Measurements from ENCODE around the gene ZNF853.
"Not testable (repeated sequence)": the region's sequence is repeated elsewhere in the genome, so short reads cannot be mapped to it uniquely, and the experiment has no call there.

ZNF853 gene

DNA sequence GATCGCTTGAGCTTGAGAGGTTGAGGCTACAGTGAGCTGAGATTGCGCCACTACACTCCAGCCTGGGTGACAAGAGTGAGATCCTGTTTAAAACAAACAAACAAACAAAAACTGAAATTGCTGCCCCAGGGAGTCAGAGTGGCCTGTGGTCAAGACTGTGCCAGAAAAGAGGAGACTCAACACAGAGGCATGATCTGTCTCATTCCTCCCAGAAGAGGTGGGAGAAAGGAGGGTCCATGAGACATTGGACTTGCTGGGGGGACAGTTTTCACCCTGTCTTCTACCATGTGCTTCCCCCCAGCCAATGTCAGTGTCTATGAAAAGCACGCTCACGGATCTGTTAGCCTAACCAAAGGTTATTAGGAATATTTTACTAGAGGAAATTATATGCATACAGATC, 3.2 kb downstream of the ZNF853 start:
- Mint-ChIP-seq H3K27me3 (peaks cover 3% of the 10 kb centered on the region), H3K36me3 (ENCODE audit: low read depth) (peaks cover 7% of the 10 kb centered on the region), H3K9me3 (no peaks in the 10 kb centered on the region), H3K4me1 (peaks cover 47% of the 10 kb centered on the region), H3K27ac (no peak overlapping the region), H3K4me3 (no peak overlapping the region)
- ATAC-seq, result no peak
- DNase-seq, result no peak

DNA sequence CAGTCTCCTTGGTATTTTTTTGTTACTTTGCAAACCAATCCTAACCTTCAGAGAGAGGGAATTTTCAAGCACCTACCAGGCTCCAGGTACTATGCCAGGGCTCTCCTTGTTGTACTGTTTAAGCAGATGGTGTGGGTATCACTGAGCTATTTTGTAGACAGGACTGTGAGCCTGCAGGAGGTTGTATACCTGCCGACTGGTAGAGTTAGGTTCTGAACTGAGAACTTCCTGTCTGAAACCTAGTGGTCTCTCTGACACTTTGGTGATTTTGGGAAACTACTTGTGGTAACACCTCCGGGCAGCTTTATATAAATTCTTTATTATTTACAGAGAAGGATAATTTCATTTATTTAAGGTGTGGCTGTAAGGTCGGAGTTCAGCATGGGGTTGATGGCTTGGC, 4.6 kb downstream of the ZNF853 start:
- Mint-ChIP-seq H3K36me3 (ENCODE audit: low read depth) (peaks cover 7% of the 10 kb centered on the region), H3K9me3 (no peaks in the 10 kb centered on the region), H3K4me1 (peaks cover 52% of the 10 kb centered on the region), H3K27me3 (no peaks in the 10 kb centered on the region), H3K4me3 (no peak overlapping the region), H3K27ac (no peak overlapping the region)
- DNase-seq, result no peak
- ATAC-seq, result no peak

DNA sequence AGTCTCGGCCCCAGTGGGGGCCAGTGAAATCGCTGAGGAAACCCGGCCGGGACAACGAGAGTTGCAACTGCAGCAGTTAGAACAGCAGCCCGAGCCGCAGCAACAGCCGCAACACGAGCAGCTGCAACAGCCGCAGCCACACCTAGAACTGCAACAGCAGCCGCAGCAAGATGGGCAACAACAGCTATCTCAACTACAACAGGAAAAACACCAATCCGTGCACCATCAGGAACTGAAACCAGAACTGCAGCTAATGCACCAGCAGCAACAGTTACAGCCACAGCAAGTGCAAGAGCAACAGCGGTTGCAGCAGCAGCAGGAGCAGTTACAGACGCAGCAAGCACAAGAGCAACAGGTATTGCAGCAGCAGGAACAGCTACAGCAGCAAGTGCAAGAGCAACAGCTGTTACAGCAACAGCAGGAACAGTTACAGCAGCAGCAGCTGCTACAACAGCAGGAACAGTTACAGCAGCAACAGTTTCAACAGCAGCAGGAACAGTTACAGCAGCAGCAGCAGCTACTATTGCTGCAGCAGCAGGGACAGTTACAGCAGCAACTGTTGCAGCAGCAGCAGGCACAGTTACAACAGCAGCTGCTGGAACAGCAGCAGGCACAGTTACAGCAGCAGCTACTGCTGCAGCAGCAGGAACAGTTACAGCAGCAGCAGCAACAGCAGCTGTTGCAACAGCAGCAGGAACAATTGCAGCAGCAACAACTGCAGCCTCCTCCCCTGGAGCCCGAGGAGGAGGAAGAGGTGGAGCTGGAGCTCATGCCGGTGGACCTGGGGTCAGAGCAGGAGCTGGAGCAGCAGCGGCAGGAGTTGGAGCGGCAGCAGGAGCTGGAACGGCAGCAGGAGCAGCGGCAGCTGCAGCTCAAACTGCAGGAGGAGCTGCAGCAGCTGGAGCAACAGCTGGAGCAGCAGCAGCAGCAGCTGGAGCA, 6.1 kb downstream of the ZNF853 start:
- Mint-ChIP-seq H3K27ac (no peak overlapping the region), H3K9me3 (no peaks in the 10 kb centered on the region), H3K4me3 (no peak overlapping the region), H3K27me3 (no peaks in the 10 kb centered on the region), H3K36me3 (ENCODE audit: low read depth) (peaks cover 7% of the 10 kb centered on the region), H3K4me1 (peaks cover 50% of the 10 kb centered on the region)
- ATAC-seq (no peak), DNase-seq (no peak)

- no peak overlapping the region for H3K4me3 Mint-ChIP-seq
- DNase-seq (no peak), ATAC-seq (no peak)
- no peak overlapping the region for H3K27ac Mint-ChIP-seq
- no peaks in the 10 kb centered on the region for H3K9me3 Mint-ChIP-seq
- peaks cover 7% of the 10 kb centered on the region for H3K36me3 Mint-ChIP-seq (ENCODE audit: low read depth)
- H3K27me3 Mint-ChIP-seq, result no peaks in the 10 kb centered on the region
- peaks cover 50% of the 10 kb centered on the region for H3K4me1 Mint-ChIP-seq
These were observed 6.8 kb downstream of the ZNF853 start for GRCh38 chr7:6622134-6622710.

- ATAC-seq (peak; percentile 38), DNase-seq (no peak)
- Mint-ChIP-seq H3K4me1 (peaks cover 44% of the 10 kb centered on the region), H3K27me3 (no peaks in the 10 kb centered on the region), H3K9me3 (no peaks in the 10 kb centered on the region), H3K36me3 (ENCODE audit: low read depth) (peaks cover 7% of the 10 kb centered on the region), H3K4me3 (peak overlapping the region; percentile 9), H3K27ac (peak overlapping the region; percentile 86)
These were observed 8.3 kb downstream of the ZNF853 start for GRCh38 chr7:6623589-6624245.

- no peak for ATAC-seq
- Mint-ChIP-seq H3K36me3 (ENCODE audit: low read depth) (peaks cover 7% of the 10 kb centered on the region), H3K9me3 (no peaks in the 10 kb centered on the region), H3K4me3 (peak overlapping the region; percentile 9), H3K27ac (peak overlapping the region; percentile 86), H3K4me1 (peaks cover 39% of the 10 kb centered on the region), H3K27me3 (no peaks in the 10 kb centered on the region)
- no peak for DNase-seq
These were observed 8.8 kb downstream of the ZNF853 start for GRCh38 chr7:6624246-6624611.

DNA sequence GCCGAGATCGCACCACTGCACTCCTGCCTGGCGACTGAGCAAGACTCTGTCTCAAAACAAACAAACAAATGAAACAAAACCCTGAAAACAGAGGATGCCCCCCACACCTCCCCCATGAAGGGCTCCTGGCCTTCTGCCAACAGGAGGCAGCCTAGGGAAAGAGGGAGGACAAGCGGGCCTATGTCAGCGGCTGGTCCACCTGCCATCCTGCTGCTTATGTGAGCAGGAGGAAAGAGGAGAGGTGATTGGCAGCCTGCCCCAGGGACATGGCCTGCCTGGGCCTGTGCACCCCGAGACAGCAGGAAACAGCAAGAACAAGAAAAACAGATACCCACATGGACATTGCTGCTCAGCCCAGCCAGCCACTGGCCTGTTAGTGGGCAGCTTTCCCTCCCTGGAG, 12.6 kb downstream of the ZNF853 start:
- H3K9me3 Mint-ChIP-seq, result no peaks in the 10 kb centered on the region
- DNase-seq, result no peak
- no peak for ATAC-seq
- no peak overlapping the region for H3K4me3 Mint-ChIP-seq
- no peaks in the 10 kb centered on the region for H3K36me3 Mint-ChIP-seq (ENCODE audit: low read depth)
- peaks cover 14% of the 10 kb centered on the region for H3K4me1 Mint-ChIP-seq
- H3K27ac Mint-ChIP-seq, result no peak overlapping the region
- H3K27me3 Mint-ChIP-seq, result no peaks in the 10 kb centered on the region

DNA sequence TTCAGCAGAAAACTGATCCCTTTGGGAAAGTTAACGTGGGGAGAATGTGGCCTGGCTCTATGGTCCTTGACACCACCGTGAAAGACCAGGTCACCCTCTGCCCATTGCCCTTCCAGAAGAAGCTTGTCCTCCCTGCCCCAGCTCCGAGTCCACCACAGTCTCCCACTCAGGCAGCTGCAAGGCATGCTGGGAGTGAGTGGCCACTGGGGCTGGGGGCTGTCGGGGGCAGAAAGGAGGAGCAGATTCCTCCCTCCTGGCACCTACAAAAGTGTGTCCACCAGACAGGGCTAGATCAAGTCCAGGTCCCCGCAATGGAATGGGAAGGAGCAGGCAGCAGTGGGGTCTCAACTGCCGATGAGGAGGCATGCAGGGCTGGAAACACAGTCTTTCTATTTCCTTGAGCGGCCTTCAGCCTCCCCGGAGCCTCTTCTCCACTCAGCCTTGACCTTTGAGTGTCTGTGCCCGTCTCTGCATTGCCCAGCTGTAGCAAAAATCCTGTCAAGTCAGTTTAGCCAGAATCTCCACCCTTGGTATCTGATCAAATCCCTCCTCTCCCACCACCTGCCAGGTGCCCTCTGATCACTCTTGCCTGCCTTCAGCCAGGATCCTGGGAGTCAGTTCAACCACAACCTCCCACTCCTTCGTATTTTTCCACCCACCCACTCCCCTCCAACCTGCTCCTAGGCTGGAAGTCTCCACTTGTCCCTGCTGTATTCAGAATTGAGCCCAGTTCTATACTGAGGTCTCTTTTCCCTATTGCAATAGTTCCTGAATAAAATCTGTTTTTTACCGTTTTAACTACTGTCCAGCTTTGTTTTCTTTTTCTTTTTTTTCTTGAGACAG, 14.8 kb downstream of the ZNF853 start:
- Mint-ChIP-seq H3K27me3 (no peaks in the 10 kb centered on the region), H3K4me3 (no peak overlapping the region), H3K27ac (no peak overlapping the region), H3K9me3 (no peaks in the 10 kb centered on the region), H3K36me3 (ENCODE audit: low read depth) (no peaks in the 10 kb centered on the region), H3K4me1 (no peaks in the 10 kb centered on the region)
- no peak for ATAC-seq
- no peak for DNase-seq

- DNase-seq (no peak), ATAC-seq (peak; percentile 23)
- Mint-ChIP-seq H3K4me3 (no peak overlapping the region), H3K27ac (no peak overlapping the region), H3K4me1 (peaks cover 4% of the 10 kb centered on the region), H3K36me3 (ENCODE audit: low read depth) (no peaks in the 10 kb centered on the region), H3K9me3 (no peaks in the 10 kb centered on the region), H3K27me3 (no peaks in the 10 kb centered on the region)
These were observed 16.2 kb downstream of the ZNF853 start for GRCh38 chr7:6631605-6632004.

DNA sequence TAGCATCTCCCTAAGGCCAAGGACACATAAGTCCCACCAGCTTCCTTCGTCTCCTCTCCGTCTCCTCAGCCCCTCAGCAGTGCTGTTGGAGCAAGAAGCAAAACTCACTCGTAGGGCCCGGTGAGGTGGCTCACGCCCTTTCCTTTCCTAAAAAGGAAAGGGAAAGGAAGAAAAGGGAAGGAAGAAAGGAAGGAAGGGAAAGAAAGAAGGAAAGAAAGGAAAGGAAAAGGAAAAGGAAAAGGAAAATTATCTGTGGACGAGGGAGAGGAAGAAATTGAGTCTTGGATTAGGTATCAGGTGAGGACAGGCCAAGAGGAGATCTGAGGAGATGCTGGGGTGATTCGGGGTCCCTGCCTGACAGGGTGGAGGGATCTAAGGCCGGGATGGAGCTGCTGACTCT, 18.6 kb downstream of the ZNF853 start:
- peaks cover 16% of the 10 kb centered on the region for H3K4me1 Mint-ChIP-seq
- no peak overlapping the region for H3K27ac Mint-ChIP-seq
- no peak overlapping the region for H3K4me3 Mint-ChIP-seq
- no peaks in the 10 kb centered on the region for H3K36me3 Mint-ChIP-seq (ENCODE audit: low read depth)
- H3K27me3 Mint-ChIP-seq, result no peaks in the 10 kb centered on the region
- ATAC-seq, result no peak
- no peaks in the 10 kb centered on the region for H3K9me3 Mint-ChIP-seq
- DNase-seq, result no peak

DNA sequence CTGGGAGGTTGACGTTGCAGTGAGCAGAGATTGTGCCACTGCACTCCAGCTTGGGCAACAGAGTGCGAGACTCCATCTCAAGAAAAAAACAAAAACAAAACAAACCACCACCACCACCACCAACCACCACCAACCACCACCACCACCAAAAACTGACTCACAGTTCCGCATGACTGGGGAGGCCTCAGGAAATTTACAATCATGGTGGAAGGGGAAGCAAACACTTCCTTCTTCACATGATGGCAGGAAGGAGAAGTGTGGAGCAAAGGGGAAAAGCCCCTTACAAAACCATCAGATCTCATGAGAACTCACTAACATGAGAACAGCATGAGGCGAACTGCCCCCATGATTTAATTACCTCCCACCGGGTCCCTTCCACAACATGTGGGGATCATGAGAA, 19.6 kb downstream of the ZNF853 start:
- not testable (repeated sequence) for H3K4me3 Mint-ChIP-seq

DNA sequence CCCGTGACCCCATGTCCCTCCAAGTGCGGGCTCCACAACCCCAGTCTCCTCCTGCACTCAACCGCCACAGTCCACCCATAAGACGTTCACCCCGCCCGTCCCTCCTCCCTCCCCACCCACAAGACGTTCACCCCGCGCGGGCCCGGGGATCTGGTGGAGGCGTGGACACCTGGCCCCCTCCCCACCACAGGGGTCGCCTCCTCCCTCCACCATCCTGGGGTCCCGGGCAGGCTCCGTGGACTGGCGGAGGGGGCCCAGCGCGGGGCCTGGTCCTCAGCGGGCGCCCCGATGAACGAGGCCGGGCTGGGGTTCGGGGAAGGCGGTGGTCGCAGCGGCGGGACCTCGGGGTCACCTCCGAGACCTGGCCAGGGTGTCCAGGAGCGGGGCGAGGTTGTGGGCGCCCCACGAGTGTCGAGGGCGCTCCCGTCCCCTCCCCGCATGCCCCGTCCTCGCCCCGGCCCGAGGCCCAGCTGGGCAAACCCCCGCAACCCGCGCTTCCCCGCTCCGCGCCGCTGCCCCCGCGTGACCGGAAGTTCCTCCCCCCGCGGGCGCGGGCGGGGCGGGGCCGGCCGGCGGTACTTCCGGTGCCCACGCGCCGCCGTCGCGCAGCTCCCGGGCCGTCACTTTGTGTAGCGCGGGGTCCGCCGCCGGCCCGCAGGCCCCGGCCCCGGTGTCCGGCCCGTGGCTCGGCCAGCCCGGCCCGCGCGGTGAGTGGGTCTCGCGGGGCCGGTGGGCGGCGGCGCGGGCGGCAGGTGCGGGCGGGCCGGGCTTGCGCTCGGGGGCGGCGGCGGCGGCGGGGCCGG, 21.5 kb downstream of the ZNF853 start, which contains the start of gene ZNF316:
ZNF316 (plus strand) TSS at position 578 of the 803 bp plus-strand sequence. CDS start 5,092 bp downstream, outside the sequence.
- Mint-ChIP-seq H3K4me1 (peaks cover 29% of the 10 kb centered on the region), H3K36me3 (ENCODE audit: low read depth) (peaks cover 21% of the 10 kb centered on the region), H3K27ac (peak within 1 kb of the TSS; percentile 87), H3K9me3 (no peaks in the 10 kb centered on the region), H3K4me3 (peak within 1 kb of the TSS; percentile 83), H3K27me3 (no peaks in the 10 kb centered on the region)
- DNase-seq, result peak; percentile 70
- peak; percentile 15 for ATAC-seq

More for the DNA sequence above, 19.6 kb downstream of the ZNF853 start:
- H3K36me3 Mint-ChIP-seq (ENCODE audit: low read depth); H3K27ac Mint-ChIP-seq; H3K27me3 Mint-ChIP-seq; H3K9me3 Mint-ChIP-seq; ATAC-seq; DNase-seq: not testable (repeated sequence)
- H3K4me1 Mint-ChIP-seq, result peaks cover 26% of the 10 kb centered on the region

- ATAC-seq (peak; percentile 76), DNase-seq (peak; percentile 71)
- H3K27me3 Mint-ChIP-seq, result no peaks in the 10 kb centered on the region
- peak overlapping the region; percentile 83 for H3K4me3 Mint-ChIP-seq
- H3K4me1 Mint-ChIP-seq, result peaks cover 29% of the 10 kb centered on the region
- peaks cover 24% of the 10 kb centered on the region for H3K36me3 Mint-ChIP-seq (ENCODE audit: low read depth)
- no peaks in the 10 kb centered on the region for H3K9me3 Mint-ChIP-seq
- peak overlapping the region; percentile 87 for H3K27ac Mint-ChIP-seq
These were observed 22.3 kb downstream of the ZNF853 start for GRCh38 chr7:6637544-6638229.
